ENCODE measurements around the gene MAPK4.
A peak's percentile ranks its signal among the peaks of the same experiment; 100 is the strongest.

Gene MAPK4

GRCh38 chr18:50662177-50662576 is 102.3 kb downstream of the MAPK4 start:
- Histone ChIP-seq H3K4me3 (ENCODE audit: low read length) (no peak overlapping the region), H3K27me3 (ENCODE audit: control insufficient read depth, insufficient read depth, low read length) (no peaks in the 10 kb centered on the region), H3K4me1 (ENCODE audit: control insufficient read depth, insufficient read depth, low read length) (no peaks in the 10 kb centered on the region), H3K9me3 (ENCODE audit: control insufficient read depth, insufficient read depth, low read length) (no peaks in the 10 kb centered on the region), H3K36me3 (ENCODE audit: control insufficient read depth, insufficient read depth, low read length) (no peaks in the 10 kb centered on the region), H3K27ac (ENCODE audit: low read length) (no peak overlapping the region)
- peak; percentile 45 for DNase-seq (ENCODE audit: low read depth, low spot score)
- no CpG with 5 or more reads among the region's 3 CpGs for WGBS (ENCODE audit: insufficient coverage, insufficient read length)

- Histone ChIP-seq H3K27ac (ENCODE audit: low read length) (no peak overlapping the region), H3K27me3 (ENCODE audit: control insufficient read depth, insufficient read depth, low read length) (no peaks in the 10 kb centered on the region), H3K4me3 (ENCODE audit: low read length) (no peak overlapping the region), H3K36me3 (ENCODE audit: control insufficient read depth, insufficient read depth, low read length) (no peaks in the 10 kb centered on the region), H3K4me1 (ENCODE audit: control insufficient read depth, insufficient read depth, low read length) (no peaks in the 10 kb centered on the region), H3K9me3 (ENCODE audit: control insufficient read depth, insufficient read depth, low read length) (no peaks in the 10 kb centered on the region)
- DNase-seq (ENCODE audit: low read depth, low spot score), result no peak
- WGBS (ENCODE audit: insufficient coverage, insufficient read length), result no CpG with 5 or more reads among the region's 10 CpGs
Measured at GRCh38 chr18:50662775-50663383, 103.0 kb downstream of the MAPK4 start.

- Histone ChIP-seq H3K27me3 (ENCODE audit: control insufficient read depth, insufficient read depth, low read length) (no peaks in the 10 kb centered on the region), H3K4me1 (ENCODE audit: control insufficient read depth, insufficient read depth, low read length) (no peaks in the 10 kb centered on the region), H3K27ac (ENCODE audit: low read length) (no peak overlapping the region), H3K4me3 (ENCODE audit: low read length) (no peak overlapping the region), H3K9me3 (ENCODE audit: control insufficient read depth, insufficient read depth, low read length) (no peaks in the 10 kb centered on the region), H3K36me3 (ENCODE audit: control insufficient read depth, insufficient read depth, low read length) (no peaks in the 10 kb centered on the region)
- DNase-seq (ENCODE audit: low read depth, low spot score), result no peak
- no CpG with 5 or more reads among the region's 40 CpGs for WGBS (ENCODE audit: insufficient coverage, insufficient read length)
Measured at GRCh38 chr18:50663626-50664441, 103.9 kb downstream of the MAPK4 start.

GRCh38 chr18:50665015-50665414 is 105.1 kb downstream of the MAPK4 start:
- WGBS (ENCODE audit: insufficient coverage, insufficient read length), result no CpG with 5 or more reads among the region's 6 CpGs
- Histone ChIP-seq H3K4me3 (ENCODE audit: low read length) (no peak overlapping the region), H3K4me1 (ENCODE audit: control insufficient read depth, insufficient read depth, low read length) (no peaks in the 10 kb centered on the region), H3K9me3 (ENCODE audit: control insufficient read depth, insufficient read depth, low read length) (no peaks in the 10 kb centered on the region), H3K27me3 (ENCODE audit: control insufficient read depth, insufficient read depth, low read length) (no peaks in the 10 kb centered on the region), H3K27ac (ENCODE audit: low read length) (no peak overlapping the region), H3K36me3 (ENCODE audit: control insufficient read depth, insufficient read depth, low read length) (no peaks in the 10 kb centered on the region)
- no peak for DNase-seq (ENCODE audit: low read depth, low spot score)

GRCh38 chr18:50665519-50665918 is 105.6 kb downstream of the MAPK4 start:
- DNase-seq (ENCODE audit: low read depth, low spot score), result no peak
- H3K27ac ChIP-seq (ENCODE audit: low read length), result no peak overlapping the region

GRCh38 chr18:50666536-50666935 is 106.6 kb downstream of the MAPK4 start:
- H3K9me3 ChIP-seq (ENCODE audit: control insufficient read depth, insufficient read depth, low read length), result no peaks in the 10 kb centered on the region
- DNase-seq (ENCODE audit: low read depth, low spot score), result no peak
- no peaks in the 10 kb centered on the region for H3K36me3 ChIP-seq (ENCODE audit: control insufficient read depth, insufficient read depth, low read length)
- H3K27ac ChIP-seq (ENCODE audit: low read length), result no peak overlapping the region
- H3K4me3 ChIP-seq (ENCODE audit: low read length), result no peak overlapping the region
- WGBS (ENCODE audit: insufficient coverage, insufficient read length), result no CpG with 5 or more reads among the region's 4 CpGs
- H3K27me3 ChIP-seq (ENCODE audit: control insufficient read depth, insufficient read depth, low read length), result no peaks in the 10 kb centered on the region
- H3K4me1 ChIP-seq (ENCODE audit: control insufficient read depth, insufficient read depth, low read length), result no peaks in the 10 kb centered on the region

More at GRCh38 chr18:50665519-50665918, 105.6 kb downstream of the MAPK4 start:
- H3K36me3 ChIP-seq (ENCODE audit: control insufficient read depth, insufficient read depth, low read length), result no peaks in the 10 kb centered on the region
- no peaks in the 10 kb centered on the region for H3K27me3 ChIP-seq (ENCODE audit: control insufficient read depth, insufficient read depth, low read length)
- H3K4me1 ChIP-seq (ENCODE audit: control insufficient read depth, insufficient read depth, low read length), result no peaks in the 10 kb centered on the region
- H3K9me3 ChIP-seq (ENCODE audit: control insufficient read depth, insufficient read depth, low read length), result no peaks in the 10 kb centered on the region
- H3K4me3 ChIP-seq (ENCODE audit: low read length), result no peak overlapping the region

GRCh38 chr18:50671376-50671775 is 111.5 kb downstream of the MAPK4 start:
- DNase-seq (ENCODE audit: low read depth, low spot score), result no peak
- no peaks in the 10 kb centered on the region for H3K27me3 ChIP-seq (ENCODE audit: control insufficient read depth, insufficient read depth, low read length)
- no peaks in the 10 kb centered on the region for H3K9me3 ChIP-seq (ENCODE audit: control insufficient read depth, insufficient read depth, low read length)
- H3K4me1 ChIP-seq (ENCODE audit: control insufficient read depth, insufficient read depth, low read length), result no peaks in the 10 kb centered on the region
- no CpG with 5 or more reads among the region's 3 CpGs for WGBS (ENCODE audit: insufficient coverage, insufficient read length)
- no peak overlapping the region for H3K27ac ChIP-seq (ENCODE audit: low read length)
- no peak overlapping the region for H3K4me3 ChIP-seq (ENCODE audit: low read length)
- no peaks in the 10 kb centered on the region for H3K36me3 ChIP-seq (ENCODE audit: control insufficient read depth, insufficient read depth, low read length)

- H3K4me1 ChIP-seq (ENCODE audit: control insufficient read depth, insufficient read depth, low read length), result no peaks in the 10 kb centered on the region
Measured at GRCh38 chr18:50674307-50674980, 114.6 kb downstream of the MAPK4 start.

GRCh38 chr18:50675043-50675442 is 115.2 kb downstream of the MAPK4 start:
- WGBS (ENCODE audit: insufficient coverage, insufficient read length), result no CpG with 5 or more reads among the region's 6 CpGs
- H3K4me1 ChIP-seq (ENCODE audit: control insufficient read depth, insufficient read depth, low read length), result no peaks in the 10 kb centered on the region

More at GRCh38 chr18:50674307-50674980, 114.6 kb downstream of the MAPK4 start:
- Histone ChIP-seq H3K27ac (ENCODE audit: low read length) (no peak overlapping the region), H3K9me3 (ENCODE audit: control insufficient read depth, insufficient read depth, low read length) (no peaks in the 10 kb centered on the region), H3K36me3 (ENCODE audit: control insufficient read depth, insufficient read depth, low read length) (no peaks in the 10 kb centered on the region), H3K4me3 (ENCODE audit: low read length) (no peak overlapping the region), H3K27me3 (ENCODE audit: control insufficient read depth, insufficient read depth, low read length) (no peaks in the 10 kb centered on the region)
- WGBS (ENCODE audit: insufficient coverage, insufficient read length), result no CpG with 5 or more reads among the region's 10 CpGs
- no peak for DNase-seq (ENCODE audit: low read depth, low spot score)

GRCh38 chr18:50678651-50679050 is 118.8 kb downstream of the MAPK4 start:
- no CpG with 5 or more reads among the region's 6 CpGs for whole genome bisulfite sequencing (ENCODE audit: insufficient coverage, insufficient read length)
- Histone ChIP-seq H3K36me3 (ENCODE audit: control insufficient read depth, insufficient read depth, low read length) (no peaks in the 10 kb centered on the region), H3K9me3 (ENCODE audit: control insufficient read depth, insufficient read depth, low read length) (no peaks in the 10 kb centered on the region), H3K27ac (ENCODE audit: low read length) (no peak overlapping the region), H3K27me3 (ENCODE audit: control insufficient read depth, insufficient read depth, low read length) (no peaks in the 10 kb centered on the region), H3K4me3 (ENCODE audit: low read length) (no peak overlapping the region), H3K4me1 (ENCODE audit: control insufficient read depth, insufficient read depth, low read length) (no peaks in the 10 kb centered on the region)
- DNase-seq (ENCODE audit: low read depth, low spot score), result no peak

More at GRCh38 chr18:50675043-50675442, 115.2 kb downstream of the MAPK4 start:
- Histone ChIP-seq H3K36me3 (ENCODE audit: control insufficient read depth, insufficient read depth, low read length) (no peaks in the 10 kb centered on the region), H3K4me3 (ENCODE audit: low read length) (no peak overlapping the region), H3K27me3 (ENCODE audit: control insufficient read depth, insufficient read depth, low read length) (no peaks in the 10 kb centered on the region), H3K9me3 (ENCODE audit: control insufficient read depth, insufficient read depth, low read length) (no peaks in the 10 kb centered on the region), H3K27ac (ENCODE audit: low read length) (no peak overlapping the region)
- DNase-seq (ENCODE audit: low read depth, low spot score), result no peak

All from iPS DF 6.9 (cell line).